NK-92 (cell line): ENCODE data around the gene FOSL2.

Source experiments
- DNase-seq: peaks from one replicate; lab custom pipeline; 2025; ENCODE audit not compliant: unreplicated experiment; lab: John Stamatoyannopoulos, UW

The FOSL2 gene

DNA sequence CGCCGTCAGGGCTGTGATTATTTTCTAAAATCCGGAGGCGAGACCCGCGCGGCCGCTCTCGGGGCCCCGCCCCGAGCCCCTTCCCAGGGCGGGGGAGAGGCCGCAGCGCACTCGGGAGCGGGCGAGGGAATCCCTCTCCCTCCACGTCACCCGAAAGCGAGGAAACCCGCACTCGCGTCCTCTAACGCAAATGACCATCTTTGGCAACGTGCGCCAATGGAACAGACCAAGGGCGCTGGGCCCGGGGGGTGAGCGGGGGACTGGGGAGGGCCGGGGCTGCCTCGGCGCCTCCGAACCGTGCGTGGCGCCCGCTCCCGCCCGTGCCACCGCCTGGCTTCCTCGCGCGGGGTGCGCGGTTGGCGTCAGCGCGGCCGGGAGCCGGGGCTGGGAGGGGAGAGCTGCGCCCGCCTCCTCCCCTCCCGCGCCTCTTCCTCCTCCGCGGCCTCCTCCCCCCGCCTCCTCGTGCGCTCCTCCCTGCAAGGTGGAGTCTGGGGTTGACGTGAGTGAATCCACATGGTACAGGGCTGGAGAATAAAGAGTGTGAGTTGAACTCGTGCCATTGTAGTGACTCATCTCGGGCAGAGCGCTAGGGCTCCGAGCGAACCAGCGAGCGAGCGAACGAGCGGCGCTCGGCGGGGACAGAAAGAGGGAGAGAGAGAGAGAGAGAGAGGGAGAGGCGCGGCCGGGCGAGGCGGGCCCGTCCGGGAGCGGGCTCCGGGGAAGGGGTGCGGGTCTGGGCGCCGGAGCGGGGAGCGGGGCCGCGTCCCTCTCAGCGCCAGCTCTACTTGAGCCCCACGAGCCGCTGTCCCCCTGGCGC, at the start of gene FOSL2:
FOSL2 (plus strand) TSS at position 562 of the 817 bp plus-strand sequence. CDS start 863 bp downstream, outside the sequence.
- DNase-seq: peak; percentile 52

GRCh38 chr2:28343184-28343942, 49.3 kb upstream of the FOSL2 start:
- DNase-seq: no peak

- no peak for DNase-seq
Measured at GRCh38 chr2:28343971-28344715, 48.5 kb upstream of the FOSL2 start.

DNA sequence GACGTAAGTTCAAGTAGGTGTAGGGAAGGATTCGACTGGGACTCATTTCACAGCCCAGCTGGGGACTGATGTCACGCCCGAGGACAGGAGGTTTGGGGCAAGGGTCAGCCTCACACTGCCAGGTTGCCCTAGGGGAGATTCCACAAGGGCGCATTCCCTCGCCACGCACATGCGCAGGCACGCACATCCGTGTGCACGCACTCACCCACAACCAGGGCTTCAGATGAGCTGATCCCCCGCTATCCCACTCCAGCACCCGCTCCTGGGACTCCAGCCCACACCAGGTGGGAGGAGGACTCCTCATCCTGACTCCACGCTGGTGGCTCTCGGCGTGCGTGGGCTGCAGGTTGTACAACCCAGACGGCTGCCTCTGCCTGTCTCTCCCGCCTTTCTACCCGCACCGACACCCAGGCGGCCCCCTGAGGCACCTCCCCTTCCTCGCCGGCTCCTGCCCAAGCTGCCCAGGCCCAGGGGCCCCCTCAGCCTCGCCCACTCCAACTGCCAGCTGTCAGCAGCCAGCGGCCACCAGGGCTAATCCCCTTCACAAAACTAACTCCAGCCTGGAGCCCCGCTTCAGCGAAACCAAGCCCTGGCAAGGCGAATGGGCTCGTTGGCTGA, 47.8 kb upstream of the FOSL2 start:
- DNase-seq: no peak

DNA sequence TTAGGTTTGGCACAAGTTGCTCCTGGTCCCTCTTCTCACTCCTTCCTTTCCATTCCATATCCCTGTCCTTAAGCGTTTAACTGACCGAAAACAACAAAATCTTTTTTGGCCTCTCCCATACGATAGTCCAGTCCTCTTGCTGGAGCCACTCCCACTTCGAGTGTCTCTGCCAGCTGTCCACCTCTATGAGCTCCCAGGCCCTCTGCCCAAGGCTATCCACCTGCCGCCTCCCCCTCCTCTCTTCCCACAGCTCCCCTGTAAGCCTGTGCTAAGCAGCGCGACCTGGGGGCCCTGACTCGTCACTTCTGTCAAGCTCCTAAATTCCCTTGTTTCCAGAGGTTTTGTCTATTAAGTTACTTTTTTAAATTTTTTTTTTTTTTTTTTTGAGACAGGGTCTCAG, 47.0 kb upstream of the FOSL2 start:
- no peak for DNase-seq

GRCh38 chr2:28346587-28346986, 46.1 kb upstream of the FOSL2 start:
- DNase-seq: no peak

GRCh38 chr2:28347193-28347592, 45.5 kb upstream of the FOSL2 start:
- DNase-seq: no peak

GRCh38 chr2:28347596-28347995, 45.1 kb upstream of the FOSL2 start:
- no peak for DNase-seq

DNA sequence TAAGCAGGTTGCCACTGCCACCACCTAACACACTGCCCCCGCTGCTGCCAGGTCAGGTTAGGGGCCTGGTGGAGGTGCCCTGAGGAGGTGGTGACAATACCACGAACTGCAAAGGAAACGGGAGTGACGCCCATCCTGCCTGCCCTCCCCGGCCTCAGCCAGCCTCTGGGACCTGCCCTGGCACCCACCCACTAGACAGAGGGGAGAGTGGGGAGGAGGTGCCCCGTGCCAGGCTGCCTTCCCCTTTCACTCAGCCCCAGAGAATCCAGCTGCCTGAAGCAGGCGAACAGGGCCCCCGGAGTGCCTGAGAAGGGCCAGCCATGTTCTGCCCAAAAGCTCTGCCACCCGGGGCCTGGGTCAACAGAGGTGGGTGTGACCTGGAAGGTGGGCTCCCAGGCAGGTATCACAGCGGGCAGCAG, 44.5 kb upstream of the FOSL2 start:
- DNase-seq: no peak

GRCh38 chr2:28348921-28349320, 43.7 kb upstream of the FOSL2 start:
- no peak for DNase-seq

- DNase-seq: no peak
Measured at GRCh38 chr2:28349546-28350165, 43.0 kb upstream of the FOSL2 start.

- no peak for DNase-seq
Measured at GRCh38 chr2:28350196-28350595, 42.5 kb upstream of the FOSL2 start.

- DNase-seq: no peak
Measured at GRCh38 chr2:28350791-28351285, 41.8 kb upstream of the FOSL2 start.

DNA sequence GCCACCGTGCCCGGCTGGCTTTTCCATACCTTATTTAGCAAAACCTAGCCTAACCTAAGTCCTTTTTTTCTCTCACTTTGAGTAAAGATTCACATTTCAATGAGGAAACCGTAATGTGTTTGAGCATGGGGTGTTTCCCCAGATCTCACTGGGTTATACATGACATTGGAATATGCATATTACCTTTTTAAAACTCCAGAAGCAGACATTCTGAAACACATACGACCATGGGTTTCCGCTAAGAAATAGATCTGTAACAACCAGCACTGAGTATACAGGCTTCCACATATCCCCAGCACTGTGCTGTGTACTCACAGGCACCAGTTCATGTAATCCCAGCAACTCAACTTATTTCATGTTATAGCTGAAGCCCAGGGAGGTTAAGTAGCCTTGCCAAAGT, 41.0 kb upstream of the FOSL2 start:
- DNase-seq: no peak

- no peak for DNase-seq
Measured at GRCh38 chr2:28352104-28352503, 40.6 kb upstream of the FOSL2 start.

DNA sequence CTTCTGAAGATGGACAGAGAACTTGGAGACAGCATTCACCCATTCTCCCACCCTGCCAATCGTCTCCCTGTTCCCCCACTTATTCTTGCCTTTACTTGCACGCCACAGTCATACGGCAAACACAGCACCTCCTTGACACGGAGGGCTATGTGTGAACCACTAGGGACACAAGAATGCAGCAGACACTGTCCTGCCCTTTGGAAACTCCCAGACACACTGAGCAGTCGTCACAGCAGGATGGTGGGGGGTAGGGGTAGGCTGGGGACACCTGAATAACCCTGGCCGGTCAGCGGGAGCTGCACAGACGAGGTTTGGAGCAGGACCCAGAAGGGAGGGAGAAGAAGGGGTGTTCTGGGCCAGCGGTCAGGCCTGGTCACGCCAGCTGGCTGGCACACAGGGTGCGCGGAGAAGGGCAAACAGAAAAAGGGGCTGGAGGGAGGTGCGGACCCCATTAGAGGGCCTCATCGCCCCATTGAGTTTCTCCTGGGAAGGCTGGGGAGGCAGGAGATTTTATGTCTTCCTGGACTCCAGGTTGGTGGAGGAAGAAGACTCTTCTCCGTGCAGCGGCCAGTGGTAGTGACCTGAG, 40.0 kb upstream of the FOSL2 start:
- no peak for DNase-seq

DNA sequence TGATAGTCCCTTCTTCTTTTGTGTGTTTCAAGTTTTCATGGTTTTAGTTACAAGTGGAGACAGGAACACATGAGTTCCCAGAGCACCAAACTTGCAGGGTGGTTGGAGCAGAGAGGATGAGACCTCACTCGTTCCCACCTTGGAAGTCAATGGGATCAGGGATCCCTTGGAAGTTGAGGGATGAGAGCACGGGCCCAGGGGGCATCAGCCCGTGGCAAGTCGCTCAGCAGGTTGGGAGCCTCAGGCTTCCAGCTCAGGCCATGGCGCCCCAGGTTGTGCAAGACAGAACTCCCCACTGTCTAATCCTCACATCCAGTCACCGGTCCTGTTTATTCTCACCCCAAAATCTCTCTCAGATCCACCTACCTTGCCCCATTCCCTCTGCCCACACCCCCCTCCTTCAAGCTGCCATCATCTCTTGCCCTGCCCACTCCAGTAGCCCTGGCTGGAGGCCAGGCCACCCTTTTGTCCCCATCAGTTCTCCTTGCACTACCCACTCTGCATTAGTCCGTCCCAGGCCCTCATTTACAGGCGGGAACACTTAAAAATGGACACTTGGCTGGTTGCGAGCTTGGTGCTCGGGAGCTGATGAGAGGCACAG, 37.6 kb upstream of the FOSL2 start:
- no peak for DNase-seq

DNA sequence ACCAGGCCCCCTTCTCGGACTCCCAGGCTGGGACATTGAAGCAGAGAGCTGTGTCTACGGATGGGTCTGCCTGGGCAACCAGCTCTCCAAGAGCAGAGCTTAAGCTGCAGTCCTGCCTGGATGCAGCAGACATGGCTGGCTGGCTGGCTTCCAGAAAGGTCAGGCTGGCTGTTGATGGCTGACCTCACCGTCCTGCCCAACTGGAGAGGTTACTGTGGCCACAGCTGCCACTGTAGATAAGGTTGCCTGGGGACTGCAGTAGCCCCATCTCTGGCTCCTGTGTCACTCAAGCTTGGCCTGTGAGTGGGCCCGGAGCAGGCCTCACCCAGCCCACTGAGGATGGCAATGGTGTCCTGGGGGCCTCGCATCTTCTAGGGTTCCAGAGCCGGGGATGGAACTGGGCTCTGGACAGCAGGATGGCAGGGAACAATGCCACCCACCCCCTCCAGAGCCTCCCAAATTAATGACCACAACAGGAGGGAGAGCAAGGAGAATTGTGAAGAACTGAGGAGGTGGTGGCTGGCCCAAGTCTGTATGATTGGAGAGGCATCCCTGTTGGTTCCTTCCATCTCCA, 37.0 kb upstream of the FOSL2 start:
- no peak for DNase-seq

DNA sequence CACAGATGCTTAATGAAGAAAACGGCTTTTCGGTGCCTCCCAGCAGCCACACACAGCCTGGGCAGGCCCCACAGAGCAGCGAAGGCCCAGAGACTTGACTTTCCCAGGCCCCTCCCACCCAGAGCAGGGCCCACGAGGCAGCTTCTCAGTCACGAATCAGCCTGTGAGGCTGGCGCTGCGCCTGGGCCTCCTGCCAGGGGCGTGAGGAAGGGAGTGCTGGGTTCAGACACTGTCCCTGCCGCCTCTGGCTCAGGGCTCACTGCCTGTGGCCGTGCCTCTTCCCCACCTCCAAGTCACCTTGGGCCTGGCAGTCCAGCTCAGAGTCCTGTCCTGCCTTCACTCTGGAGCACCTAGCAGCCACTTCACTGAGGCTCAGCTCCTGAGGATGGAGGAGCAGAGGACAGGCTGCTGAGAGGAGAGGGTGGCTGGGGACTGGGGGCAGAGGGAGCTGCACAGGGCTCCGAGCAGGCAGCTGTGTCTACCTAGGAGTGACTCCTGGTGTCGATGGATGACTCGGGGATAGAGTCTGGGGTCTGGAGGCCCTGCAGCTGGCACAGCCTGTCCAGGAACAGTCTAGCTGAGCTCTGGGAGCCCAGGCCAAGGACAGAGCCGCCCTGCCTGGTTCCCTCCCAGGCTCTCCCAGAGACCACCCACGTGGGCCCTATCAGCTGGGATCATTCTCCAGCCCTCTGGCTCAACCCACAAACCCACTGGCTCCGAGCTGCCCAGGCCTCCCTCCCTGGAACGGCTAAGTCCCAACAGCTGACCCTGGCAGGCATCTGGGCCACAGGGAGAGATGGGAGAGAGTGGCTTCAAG, 36.4 kb upstream of the FOSL2 start:
- no peak for DNase-seq
